Measurements from ENCODE around the gene PCDH9. TPM values are rescaled to one million over a fixed set of nuclear protein-coding genes. Genes with fewer than 3 reads are reported as not detected.

The PCDH9 gene
- polyA plus RNA-seq, 3 donors: 0.03 TPM; not detected in 1

- TF ChIP-seq, protein P1, sequence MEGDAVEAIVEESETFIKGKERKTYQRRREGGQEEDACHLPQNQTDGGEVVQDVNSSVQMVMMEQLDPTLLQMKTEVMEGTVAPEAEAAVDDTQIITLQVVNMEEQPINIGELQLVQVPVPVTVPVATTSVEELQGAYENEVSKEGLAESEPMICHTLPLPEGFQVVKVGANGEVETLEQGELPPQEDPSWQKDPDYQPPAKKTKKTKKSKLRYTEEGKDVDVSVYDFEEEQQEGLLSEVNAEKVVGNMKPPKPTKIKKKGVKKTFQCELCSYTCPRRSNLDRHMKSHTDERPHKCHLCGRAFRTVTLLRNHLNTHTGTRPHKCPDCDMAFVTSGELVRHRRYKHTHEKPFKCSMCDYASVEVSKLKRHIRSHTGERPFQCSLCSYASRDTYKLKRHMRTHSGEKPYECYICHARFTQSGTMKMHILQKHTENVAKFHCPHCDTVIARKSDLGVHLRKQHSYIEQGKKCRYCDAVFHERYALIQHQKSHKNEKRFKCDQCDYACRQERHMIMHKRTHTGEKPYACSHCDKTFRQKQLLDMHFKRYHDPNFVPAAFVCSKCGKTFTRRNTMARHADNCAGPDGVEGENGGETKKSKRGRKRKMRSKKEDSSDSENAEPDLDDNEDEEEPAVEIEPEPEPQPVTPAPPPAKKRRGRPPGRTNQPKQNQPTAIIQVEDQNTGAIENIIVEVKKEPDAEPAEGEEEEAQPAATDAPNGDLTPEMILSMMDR (IDR thresholded peaks at IDR 0.05): no peak
- H4K20me1 ChIP-seq (ENCODE audit: insufficient read depth, low read length): no peaks in the 10 kb centered on the region
- no peaks in the 10 kb centered on the region for H3K27me3 Mint-ChIP-seq (ENCODE audit: low read depth in 3 of 3)
- no peaks in the 10 kb centered on the region for H3K27me3 ChIP-seq (ENCODE audit: control insufficient read depth in 2 of 2, insufficient read depth in 2 of 2, low read length in 2 of 2)
- no peaks in the 10 kb centered on the region for H3K36me3 ChIP-seq (replicated peaks in 1 of 2; ENCODE audit: control insufficient read depth in 1 of 2, insufficient read depth in 2 of 2, low read length in 2 of 2)
- H3K4me1 ChIP-seq (ENCODE audit: control insufficient read depth in 1 of 2, insufficient read depth in 2 of 2, low read length in 2 of 2): no peaks in the 10 kb centered on the region
- H3K4me2 ChIP-seq (replicated peaks; ENCODE audit: extremely low read depth, low read length, poor library complexity, severe bottlenecking): no peak overlapping the region
- H2AFZ ChIP-seq (ENCODE audit: insufficient read depth, low read depth, low read length, poor library complexity, severe bottlenecking): no peak overlapping the region
- no peak overlapping the region for H3K4me3 Mint-ChIP-seq
- H3K9me3 ChIP-seq (replicated peaks in 1 of 2; ENCODE audit: control insufficient read depth in 1 of 2, insufficient read depth in 1 of 2, low read length in 2 of 2): no peaks in the 10 kb centered on the region
- no peaks in the 10 kb centered on the region for H3K4me1 Mint-ChIP-seq
- H3K36me3 Mint-ChIP-seq: no peaks in the 10 kb centered on the region
- no peak overlapping the region for H3K4me3 ChIP-seq (replicated peaks in 1 of 3; ENCODE audit: low read depth in 2 of 3, low read length in 3 of 3)
- DNase-seq: no peak
- H3K9me3 Mint-ChIP-seq: no peaks in the 10 kb centered on the region
- H3K27ac Mint-ChIP-seq: no peak overlapping the region
- H3K9ac ChIP-seq (ENCODE audit: insufficient read depth, low read length, poor library complexity, severe bottlenecking): no peak overlapping the region
- no peaks in the 10 kb centered on the region for H3K79me2 ChIP-seq (ENCODE audit: insufficient read depth, low read length)
- intact Hi-C loops (cut with micrococcal nuclease): no loop called here
- 100% methylated on average over 2 of the region's 3 CpGs for WGBS (ENCODE audit: insufficient coverage)
- no peak overlapping the region for H3K27ac ChIP-seq (ENCODE audit: low read depth in 1 of 2, low read length in 2 of 2)
These were observed 330.2 kb downstream of the PCDH9 start for GRCh38 chr13:66899955-66900354.

DNA sequence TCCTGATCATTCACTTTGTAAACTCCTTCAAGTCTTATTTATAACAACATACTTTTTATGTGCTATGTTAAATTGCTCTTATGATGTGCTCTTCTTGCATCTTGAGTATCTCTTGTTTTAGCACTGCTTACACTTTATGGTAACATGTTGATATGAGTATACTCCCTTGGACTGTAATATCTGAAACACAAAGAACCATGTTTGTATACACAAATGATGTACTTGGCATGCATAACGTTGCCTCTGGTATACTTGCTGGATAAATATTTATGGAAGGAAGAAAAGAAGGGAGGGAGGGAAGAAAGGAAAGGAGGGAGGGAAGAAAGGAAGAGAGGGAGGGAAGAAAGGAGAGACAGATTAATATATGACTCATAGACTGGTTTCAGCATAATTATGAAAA lies 333.2 kb downstream of the PCDH9 start:
- DNase-seq: no peak
- no peaks in the 10 kb centered on the region for H3K36me3 Mint-ChIP-seq
- Histone ChIP-seq H3K79me2 (ENCODE audit: insufficient read depth, low read length) (no peaks in the 10 kb centered on the region), H3K27me3 (ENCODE audit: control insufficient read depth in 2 of 2, insufficient read depth in 2 of 2, low read length in 2 of 2) (no peaks in the 10 kb centered on the region), H3K36me3 (replicated peaks in 1 of 2; ENCODE audit: control insufficient read depth in 1 of 2, insufficient read depth in 2 of 2, low read length in 2 of 2) (no peaks in the 10 kb centered on the region), H3K4me3 (replicated peaks in 1 of 3; ENCODE audit: low read depth in 2 of 3, low read length in 3 of 3) (no peak overlapping the region), H3K4me1 (ENCODE audit: control insufficient read depth in 1 of 2, insufficient read depth in 2 of 2, low read length in 2 of 2) (no peaks in the 10 kb centered on the region), H3K9ac (ENCODE audit: insufficient read depth, low read length, poor library complexity, severe bottlenecking) (no peak overlapping the region), H2AFZ (ENCODE audit: insufficient read depth, low read depth, low read length, poor library complexity, severe bottlenecking) (no peak overlapping the region), H3K27ac (ENCODE audit: low read depth in 1 of 2, low read length in 2 of 2) (no peak overlapping the region), H4K20me1 (ENCODE audit: insufficient read depth, low read length) (no peaks in the 10 kb centered on the region), H3K9me3 (replicated peaks in 1 of 2; ENCODE audit: control insufficient read depth in 1 of 2, insufficient read depth in 1 of 2, low read length in 2 of 2) (no peaks in the 10 kb centered on the region), H3K4me2 (replicated peaks; ENCODE audit: extremely low read depth, low read length, poor library complexity, severe bottlenecking) (no peak overlapping the region)
- no peaks in the 10 kb centered on the region for H3K27me3 Mint-ChIP-seq (ENCODE audit: low read depth in 3 of 3)
- H3K4me1 Mint-ChIP-seq: no peaks in the 10 kb centered on the region
- no peak overlapping the region for H3K27ac Mint-ChIP-seq
- TF ChIP-seq, protein P1 (IDR thresholded peaks at IDR 0.05): no peak
- intact Hi-C loops (cut with micrococcal nuclease): no loop called here
- WGBS (ENCODE audit: insufficient coverage): no CpG with 5 or more reads among the region's 1 CpG
- peaks cover 0 to 1% (median 0%) of the 10 kb centered on the region in 7 donors for H3K9me3 Mint-ChIP-seq
- H3K4me3 Mint-ChIP-seq: no peak overlapping the region
